Measurements from ENCODE around the gene C2. TPM values are rescaled to one million over a fixed set of nuclear protein-coding genes. Genes with fewer than 3 reads are reported as not detected.

Gene C2
- total RNA-seq, 2 donors from 2014 or later = 7.8 to 15.2 TPM

- Histone ChIP-seq H3K9ac (ENCODE audit: low read depth in 2 of 2, low read length in 2 of 2) (no peak overlapping the region), H3K4me3 (no peak overlapping the region), H3K27me3 (no peaks in the 10 kb centered on the region), H3K4me1 (no peaks in the 10 kb centered on the region), H3K27ac (no peak overlapping the region), H3K9me3 (no peaks in the 10 kb centered on the region), H3K36me3 (peaks cover 11% of the 10 kb centered on the region)
- no peak for TF ChIP-seq CTCF (IDR thresholded peaks at IDR 0.05)
- no peak for DNase-seq
- intact Hi-C loops (cut with DNase I) = no loop called here
Observed at GRCh38 chr6:31965700-31966099, 38.2 kb downstream of the C2 start.

GRCh38 chr6:31966506-31966905, 39.0 kb downstream of the C2 start:
- no peak for TF ChIP-seq CTCF (IDR thresholded peaks at IDR 0.05)
- H3K36me3 ChIP-seq = peaks cover 5% of the 10 kb centered on the region
- H3K9ac ChIP-seq (ENCODE audit: low read depth in 2 of 2, low read length in 2 of 2) = no peak overlapping the region
- H3K27ac ChIP-seq = no peak overlapping the region
- no peaks in the 10 kb centered on the region for H3K4me1 ChIP-seq
- H3K4me3 ChIP-seq = no peak overlapping the region
- DNase-seq = no peak
- no peaks in the 10 kb centered on the region for H3K27me3 ChIP-seq
- intact Hi-C loops (cut with DNase I) = no loop called here
- no peaks in the 10 kb centered on the region for H3K9me3 ChIP-seq

- Histone ChIP-seq H3K27ac (no peak overlapping the region), H3K9ac (ENCODE audit: low read depth in 2 of 2, low read length in 2 of 2) (no peak overlapping the region), H3K9me3 (no peaks in the 10 kb centered on the region), H3K36me3 (peaks cover 4% of the 10 kb centered on the region), H3K4me3 (no peak overlapping the region), H3K4me1 (no peaks in the 10 kb centered on the region), H3K27me3 (no peaks in the 10 kb centered on the region)
- no peak for DNase-seq
- intact Hi-C loops (cut with DNase I) = no loop called here
- TF ChIP-seq CTCF (IDR thresholded peaks at IDR 0.05) = no peak
Observed at GRCh38 chr6:31966997-31967925, 39.7 kb downstream of the C2 start.

- no peak for DNase-seq
- no peak for TF ChIP-seq CTCF (IDR thresholded peaks at IDR 0.05)
- Histone ChIP-seq H3K27ac (no peak overlapping the region), H3K4me1 (peaks cover 1% of the 10 kb centered on the region), H3K4me3 (no peak overlapping the region), H3K27me3 (no peaks in the 10 kb centered on the region), H3K9ac (ENCODE audit: low read depth in 2 of 2, low read length in 2 of 2) (no peak overlapping the region), H3K36me3 (peaks cover 4% of the 10 kb centered on the region), H3K9me3 (no peaks in the 10 kb centered on the region)
- intact Hi-C loops (cut with DNase I) = no loop called here
Observed at GRCh38 chr6:31967926-31968320, 40.4 kb downstream of the C2 start.

- peaks cover 4% of the 10 kb centered on the region for H3K4me1 ChIP-seq
- intact Hi-C loops (cut with DNase I) = no loop called here
- TF ChIP-seq CTCF (IDR thresholded peaks at IDR 0.05) = no peak
- peaks cover 4% of the 10 kb centered on the region for H3K36me3 ChIP-seq
- no peaks in the 10 kb centered on the region for H3K9me3 ChIP-seq
- no peak overlapping the region for H3K27ac ChIP-seq
- no peaks in the 10 kb centered on the region for H3K27me3 ChIP-seq
- no peak overlapping the region for H3K4me3 ChIP-seq
- no peak for DNase-seq
- no peak overlapping the region for H3K9ac ChIP-seq (ENCODE audit: low read depth in 2 of 2, low read length in 2 of 2)
Observed at GRCh38 chr6:31968326-31968725, 40.8 kb downstream of the C2 start.

All from colonic mucosa (tissue), 4 donors.